ENCODE results near the gene PNPLA6. TPM values are rescaled to one million over a fixed set of nuclear protein-coding genes. Genes with fewer than 3 reads are reported as not detected.
"Not testable (repeated sequence)": the region's sequence is repeated elsewhere in the genome, so short reads cannot be mapped to it uniquely, and the experiment has no call there.

The PNPLA6 gene
- total RNA-seq, 3 donors from 2014 or later (not counting 1 experiment from before 2014, with no cell fraction given) = 118 to 190 (median 125) TPM

DNA sequence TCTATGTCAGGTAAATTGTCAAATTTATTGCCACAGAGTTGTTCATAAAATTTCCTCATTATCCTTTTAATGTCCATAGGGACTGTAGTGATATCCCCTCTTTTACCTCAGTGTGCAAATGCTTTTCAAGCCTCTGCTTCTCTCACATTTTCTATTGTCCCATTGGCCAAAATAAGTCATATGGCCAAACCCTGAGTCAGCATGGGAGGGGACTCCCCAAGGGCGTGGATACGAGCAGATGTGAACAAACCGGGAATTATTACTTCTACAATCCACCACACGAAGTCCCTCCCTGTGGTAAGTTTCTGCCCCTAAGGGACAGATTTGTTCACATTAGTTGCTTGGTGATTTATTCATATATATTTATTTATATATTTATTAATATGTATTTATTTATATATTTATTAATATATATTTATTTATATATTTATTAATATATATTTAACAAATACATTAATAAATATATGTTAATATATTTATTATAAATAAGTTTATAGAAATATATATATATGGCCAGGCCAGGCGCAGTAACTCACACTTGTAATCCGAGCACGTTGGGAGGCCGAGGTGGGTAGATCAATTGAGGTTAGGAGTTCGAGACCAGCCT is 40.0 kb downstream of the PNPLA6 start:
- intact Hi-C loops (cut with micrococcal nuclease) = no loop called here
- WGBS (ENCODE audit: insufficient coverage) = 83% methylated on average over 7 of the region's 9 CpGs
- Mint-ChIP-seq H3K4me3 (no peak overlapping the region), H3K36me3 (no peaks in the 10 kb centered on the region), H3K4me1 (no peaks in the 10 kb centered on the region), H3K27ac (no peak overlapping the region), H3K9me3 (no peaks in the 10 kb centered on the region), H3K27me3 (ENCODE audit: low read depth in 2 of 2) (peaks cover 3 to 11% of the 10 kb centered on the region in 2 donors)
- DNase-seq = no peak
- Histone ChIP-seq H3K9me3 (ENCODE audit: control insufficient read depth, insufficient read depth, low read length) (no peaks in the 10 kb centered on the region), H3K36me3 (ENCODE audit: control insufficient read depth, insufficient read depth, low read length) (no peaks in the 10 kb centered on the region), H3K4me1 (ENCODE audit: control insufficient read depth, insufficient read depth, low read length) (no peaks in the 10 kb centered on the region), H3K27me3 (ENCODE audit: control insufficient read depth, insufficient read depth, low read length) (no peaks in the 10 kb centered on the region), H3K4me3 (ENCODE audit: low read length) (no peak overlapping the region), H3K27ac (ENCODE audit: low read length) (no peak overlapping the region)
- no peak for ATAC-seq
- TF ChIP-seq, protein P1, sequence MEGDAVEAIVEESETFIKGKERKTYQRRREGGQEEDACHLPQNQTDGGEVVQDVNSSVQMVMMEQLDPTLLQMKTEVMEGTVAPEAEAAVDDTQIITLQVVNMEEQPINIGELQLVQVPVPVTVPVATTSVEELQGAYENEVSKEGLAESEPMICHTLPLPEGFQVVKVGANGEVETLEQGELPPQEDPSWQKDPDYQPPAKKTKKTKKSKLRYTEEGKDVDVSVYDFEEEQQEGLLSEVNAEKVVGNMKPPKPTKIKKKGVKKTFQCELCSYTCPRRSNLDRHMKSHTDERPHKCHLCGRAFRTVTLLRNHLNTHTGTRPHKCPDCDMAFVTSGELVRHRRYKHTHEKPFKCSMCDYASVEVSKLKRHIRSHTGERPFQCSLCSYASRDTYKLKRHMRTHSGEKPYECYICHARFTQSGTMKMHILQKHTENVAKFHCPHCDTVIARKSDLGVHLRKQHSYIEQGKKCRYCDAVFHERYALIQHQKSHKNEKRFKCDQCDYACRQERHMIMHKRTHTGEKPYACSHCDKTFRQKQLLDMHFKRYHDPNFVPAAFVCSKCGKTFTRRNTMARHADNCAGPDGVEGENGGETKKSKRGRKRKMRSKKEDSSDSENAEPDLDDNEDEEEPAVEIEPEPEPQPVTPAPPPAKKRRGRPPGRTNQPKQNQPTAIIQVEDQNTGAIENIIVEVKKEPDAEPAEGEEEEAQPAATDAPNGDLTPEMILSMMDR (IDR thresholded peaks at IDR 0.05) = no peak

DNA sequence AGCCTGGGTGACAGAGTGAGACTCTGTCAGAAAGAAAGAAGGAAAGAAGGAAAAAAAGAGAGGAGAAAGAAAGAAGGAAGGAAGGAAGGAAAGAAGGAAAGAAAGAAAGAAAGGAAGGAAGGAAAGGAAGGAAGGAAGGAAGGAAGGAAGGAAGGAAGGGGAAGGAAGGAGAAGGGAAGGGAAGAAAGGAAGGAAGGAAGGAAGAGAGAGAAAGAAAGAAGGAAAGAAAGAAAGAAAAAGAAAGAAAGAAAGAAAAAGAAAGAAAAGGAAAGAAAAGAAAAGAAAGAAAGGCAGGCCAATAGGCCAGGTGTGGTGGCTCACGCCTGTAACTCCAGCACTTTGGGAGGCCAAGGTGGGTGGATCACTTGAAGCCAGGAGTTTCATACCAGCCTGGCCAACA is 41.9 kb downstream of the PNPLA6 start:
- DNase-seq; H3K9me3 Mint-ChIP-seq; H3K27ac Mint-ChIP-seq; H3K9me3 ChIP-seq (ENCODE audit: control insufficient read depth, insufficient read depth, low read length); H3K4me3 ChIP-seq (ENCODE audit: low read length); H3K36me3 Mint-ChIP-seq; ATAC-seq; H3K27me3 ChIP-seq (ENCODE audit: control insufficient read depth, insufficient read depth, low read length); H3K36me3 ChIP-seq (ENCODE audit: control insufficient read depth, insufficient read depth, low read length); H3K4me1 Mint-ChIP-seq; H3K4me1 ChIP-seq (ENCODE audit: control insufficient read depth, insufficient read depth, low read length); H3K4me3 Mint-ChIP-seq; intact Hi-C loops (cut with micrococcal nuclease); H3K27ac ChIP-seq (ENCODE audit: low read length): not testable (repeated sequence)
- 85% methylated on average over 1 of the region's 1 CpG for WGBS (ENCODE audit: insufficient coverage)
- H3K27me3 Mint-ChIP-seq (ENCODE audit: low read depth in 2 of 2) = peaks cover 4 to 11% of the 10 kb centered on the region in 2 donors

DNA sequence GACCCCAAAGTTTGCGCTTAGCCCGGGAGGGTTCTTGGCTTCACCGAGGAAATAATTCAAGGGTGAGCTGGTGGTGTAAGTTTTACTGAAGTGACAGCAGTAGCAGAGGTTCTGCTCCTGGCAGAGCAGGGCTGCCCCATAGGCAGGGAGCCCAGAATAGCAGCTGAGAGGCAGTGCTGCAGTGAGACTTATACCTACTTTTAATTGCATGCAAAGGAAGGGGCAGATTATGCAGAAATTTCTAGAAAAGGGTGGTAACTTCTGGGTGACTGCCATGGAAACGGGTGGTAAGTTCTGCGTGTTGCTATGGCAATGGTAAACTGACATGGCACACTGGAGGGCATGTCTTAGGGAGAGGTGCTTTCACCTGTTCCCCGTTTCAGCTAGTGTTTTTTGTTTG is 42.6 kb downstream of the PNPLA6 start:
- TF ChIP-seq, protein P1 (IDR thresholded peaks at IDR 0.05) = no peak
- Histone ChIP-seq H3K27me3 (ENCODE audit: control insufficient read depth, insufficient read depth, low read length) (no peaks in the 10 kb centered on the region), H3K36me3 (ENCODE audit: control insufficient read depth, insufficient read depth, low read length) (no peaks in the 10 kb centered on the region), H3K4me3 (ENCODE audit: low read length) (no peak overlapping the region), H3K4me1 (ENCODE audit: control insufficient read depth, insufficient read depth, low read length) (no peaks in the 10 kb centered on the region), H3K27ac (ENCODE audit: low read length) (no peak overlapping the region), H3K9me3 (ENCODE audit: control insufficient read depth, insufficient read depth, low read length) (no peaks in the 10 kb centered on the region)
- DNase-seq (no peak), ATAC-seq (no peak)
- no peak overlapping the region for H3K4me3 Mint-ChIP-seq
- peaks cover 6 to 11% of the 10 kb centered on the region in 2 donors for H3K27me3 Mint-ChIP-seq (ENCODE audit: low read depth in 2 of 2)
- H3K27ac Mint-ChIP-seq = no peak overlapping the region
- H3K9me3 Mint-ChIP-seq = no peaks in the 10 kb centered on the region
- intact Hi-C loops (cut with micrococcal nuclease) = no loop called here
- H3K4me1 Mint-ChIP-seq = no peaks in the 10 kb centered on the region
- H3K36me3 Mint-ChIP-seq = no peaks in the 10 kb centered on the region
- 68% methylated on average over 5 of the region's 6 CpGs for WGBS (ENCODE audit: insufficient coverage)

DNA sequence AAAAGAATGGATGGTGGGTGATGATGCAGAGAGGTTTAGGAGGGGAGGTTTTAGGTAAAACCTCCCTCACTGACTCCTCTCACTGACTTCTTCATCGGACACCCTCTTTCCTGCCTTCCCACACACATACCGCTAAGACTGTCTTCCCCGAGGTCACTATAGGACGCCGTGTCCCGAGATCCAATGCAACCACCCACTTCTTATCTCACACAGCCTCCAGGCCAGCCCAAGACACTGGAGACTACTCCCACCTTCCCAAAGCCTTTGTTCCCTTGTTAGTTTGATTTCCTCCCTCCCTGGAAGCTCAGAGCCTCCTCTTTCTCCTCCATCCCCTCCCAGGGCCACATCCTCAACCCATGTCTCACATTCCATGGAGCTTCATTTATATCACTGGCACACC is 43.7 kb downstream of the PNPLA6 start:
- intact Hi-C loops (cut with micrococcal nuclease) = no loop called here
- no peaks in the 10 kb centered on the region for H3K9me3 Mint-ChIP-seq
- H3K36me3 Mint-ChIP-seq = no peaks in the 10 kb centered on the region
- ATAC-seq (no peak), DNase-seq (no peak)
- no peak overlapping the region for H3K27ac Mint-ChIP-seq
- Histone ChIP-seq H3K9me3 (ENCODE audit: control insufficient read depth, insufficient read depth, low read length) (no peaks in the 10 kb centered on the region), H3K27me3 (ENCODE audit: control insufficient read depth, insufficient read depth, low read length) (no peaks in the 10 kb centered on the region), H3K4me1 (ENCODE audit: control insufficient read depth, insufficient read depth, low read length) (no peaks in the 10 kb centered on the region), H3K36me3 (ENCODE audit: control insufficient read depth, insufficient read depth, low read length) (no peaks in the 10 kb centered on the region), H3K4me3 (ENCODE audit: low read length) (no peak overlapping the region), H3K27ac (ENCODE audit: low read length) (no peak overlapping the region)
- WGBS (ENCODE audit: insufficient coverage) = 84% methylated on average over 6 of the region's 6 CpGs
- peaks cover 6 to 11% of the 10 kb centered on the region in 2 donors for H3K27me3 Mint-ChIP-seq (ENCODE audit: low read depth in 2 of 2)
- H3K4me1 Mint-ChIP-seq = no peaks in the 10 kb centered on the region
- no peak overlapping the region for H3K4me3 Mint-ChIP-seq
- TF ChIP-seq, protein P1 (IDR thresholded peaks at IDR 0.05) = no peak
